ENCODE results near the gene BPHL. TPM values are rescaled to one million over a fixed set of nuclear protein-coding genes. Genes with fewer than 3 reads are reported as not detected.
"Not testable (repeated sequence)": the region's sequence is repeated elsewhere in the genome, so short reads cannot be mapped to it uniquely, and the experiment has no call there.

The BPHL gene
- total RNA-seq, 1 donor from 2014 or later, result 9.5 TPM

DNA sequence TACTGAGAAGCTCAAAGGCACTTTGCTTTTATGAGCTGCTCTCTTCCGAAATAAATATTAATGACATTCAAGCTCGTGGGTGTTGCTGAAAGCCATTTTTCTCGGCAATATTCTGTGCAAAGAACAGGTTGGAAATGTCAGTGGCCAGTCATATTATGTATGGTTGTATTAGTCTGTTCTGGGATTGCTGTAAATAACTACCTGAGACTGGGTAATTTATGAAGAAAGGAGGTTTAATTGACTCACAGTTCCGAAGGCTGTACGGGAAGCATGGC lies 76.8 kb downstream of the BPHL start:
- TF ChIP-seq, protein P1, sequence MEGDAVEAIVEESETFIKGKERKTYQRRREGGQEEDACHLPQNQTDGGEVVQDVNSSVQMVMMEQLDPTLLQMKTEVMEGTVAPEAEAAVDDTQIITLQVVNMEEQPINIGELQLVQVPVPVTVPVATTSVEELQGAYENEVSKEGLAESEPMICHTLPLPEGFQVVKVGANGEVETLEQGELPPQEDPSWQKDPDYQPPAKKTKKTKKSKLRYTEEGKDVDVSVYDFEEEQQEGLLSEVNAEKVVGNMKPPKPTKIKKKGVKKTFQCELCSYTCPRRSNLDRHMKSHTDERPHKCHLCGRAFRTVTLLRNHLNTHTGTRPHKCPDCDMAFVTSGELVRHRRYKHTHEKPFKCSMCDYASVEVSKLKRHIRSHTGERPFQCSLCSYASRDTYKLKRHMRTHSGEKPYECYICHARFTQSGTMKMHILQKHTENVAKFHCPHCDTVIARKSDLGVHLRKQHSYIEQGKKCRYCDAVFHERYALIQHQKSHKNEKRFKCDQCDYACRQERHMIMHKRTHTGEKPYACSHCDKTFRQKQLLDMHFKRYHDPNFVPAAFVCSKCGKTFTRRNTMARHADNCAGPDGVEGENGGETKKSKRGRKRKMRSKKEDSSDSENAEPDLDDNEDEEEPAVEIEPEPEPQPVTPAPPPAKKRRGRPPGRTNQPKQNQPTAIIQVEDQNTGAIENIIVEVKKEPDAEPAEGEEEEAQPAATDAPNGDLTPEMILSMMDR (IDR thresholded peaks at IDR 0.05; ENCODE audit: insufficient read depth, low read length, severe bottlenecking), result no peak
- Histone ChIP-seq H3K27me3 (ENCODE audit: control insufficient read depth, insufficient read depth, low read length) (no peaks in the 10 kb centered on the region), H3K4me3 (ENCODE audit: low read depth, low read length) (no peak overlapping the region), H3K36me3 (ENCODE audit: control insufficient read depth, insufficient read depth, low read length) (no peaks in the 10 kb centered on the region)
- DNase-seq (ENCODE audit: low read depth) (no peak), FAIRE-seq (no peak)

DNA sequence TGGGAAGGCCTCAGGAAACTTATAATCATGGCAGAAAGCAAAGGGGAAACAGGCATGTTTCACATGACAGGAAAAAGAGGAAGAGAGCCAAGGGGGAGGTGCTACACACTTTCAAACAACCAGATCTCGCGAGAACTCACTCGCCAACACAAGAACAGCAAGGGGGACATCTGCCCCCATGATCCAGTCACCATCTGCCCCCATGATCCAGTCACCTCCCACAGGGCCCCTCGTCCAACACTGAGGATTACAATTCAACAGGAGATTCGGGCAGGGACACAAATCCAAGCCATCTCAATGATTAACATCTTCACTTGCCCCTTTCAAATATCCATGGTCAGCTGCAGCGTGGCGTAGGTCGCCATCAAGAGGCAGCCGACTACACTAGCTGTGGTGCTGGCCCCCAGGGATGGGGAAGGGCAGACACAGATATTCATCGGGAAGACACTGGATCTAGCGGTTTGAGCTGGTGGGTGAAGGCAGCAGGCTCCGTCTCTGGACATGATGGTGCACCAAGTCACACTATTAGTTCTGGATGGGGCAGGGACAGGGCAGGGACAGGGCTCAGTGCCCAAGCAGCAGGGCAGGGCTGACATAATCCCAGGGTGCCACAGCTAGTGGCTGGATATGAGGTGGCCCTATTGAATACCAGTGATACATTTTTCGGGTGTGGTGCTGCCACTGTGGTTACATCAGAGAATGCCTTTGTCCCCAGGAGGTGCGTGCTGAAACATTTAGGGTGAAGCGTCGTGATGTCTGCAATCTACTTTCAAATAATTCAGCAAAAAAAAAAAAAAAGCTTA lies 77.4 kb downstream of the BPHL start:
- Histone ChIP-seq H3K27me3 (ENCODE audit: control insufficient read depth, insufficient read depth, low read length) (no peaks in the 10 kb centered on the region), H3K4me3 (ENCODE audit: low read depth, low read length) (no peak overlapping the region), H3K36me3 (ENCODE audit: control insufficient read depth, insufficient read depth, low read length) (no peaks in the 10 kb centered on the region)
- FAIRE-seq, result no peak
- TF ChIP-seq, protein P1 (IDR thresholded peaks at IDR 0.05; ENCODE audit: insufficient read depth, low read length, severe bottlenecking), result no peak
- no peak for DNase-seq (ENCODE audit: low read depth)

DNA sequence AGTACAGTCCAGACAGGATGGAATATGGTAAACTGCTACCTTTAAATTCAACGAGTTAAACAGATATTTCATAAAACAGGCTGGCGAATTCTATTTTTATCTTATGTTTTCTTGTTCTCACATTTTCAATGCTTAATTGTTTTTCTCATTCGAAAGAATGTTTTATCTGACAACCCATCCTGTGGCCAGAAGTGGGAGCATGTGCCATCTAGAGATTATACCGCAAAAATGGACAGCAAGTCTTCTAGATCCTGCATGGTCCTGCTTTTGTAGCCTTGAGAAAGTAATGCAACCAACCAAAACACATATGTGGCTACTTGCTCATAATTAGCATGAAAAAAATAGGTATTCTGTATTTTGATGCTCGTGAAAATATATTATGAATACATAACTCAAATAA lies 78.3 kb downstream of the BPHL start:
- no peaks in the 10 kb centered on the region for H3K27me3 ChIP-seq (ENCODE audit: control insufficient read depth, insufficient read depth, low read length)
- FAIRE-seq, result no peak
- DNase-seq (ENCODE audit: low read depth), result no peak
- H3K36me3 ChIP-seq (ENCODE audit: control insufficient read depth, insufficient read depth, low read length), result no peaks in the 10 kb centered on the region
- TF ChIP-seq, protein P1 (IDR thresholded peaks at IDR 0.05; ENCODE audit: insufficient read depth, low read length, severe bottlenecking), result no peak
- H3K4me3 ChIP-seq (ENCODE audit: low read depth, low read length), result no peak overlapping the region

DNA sequence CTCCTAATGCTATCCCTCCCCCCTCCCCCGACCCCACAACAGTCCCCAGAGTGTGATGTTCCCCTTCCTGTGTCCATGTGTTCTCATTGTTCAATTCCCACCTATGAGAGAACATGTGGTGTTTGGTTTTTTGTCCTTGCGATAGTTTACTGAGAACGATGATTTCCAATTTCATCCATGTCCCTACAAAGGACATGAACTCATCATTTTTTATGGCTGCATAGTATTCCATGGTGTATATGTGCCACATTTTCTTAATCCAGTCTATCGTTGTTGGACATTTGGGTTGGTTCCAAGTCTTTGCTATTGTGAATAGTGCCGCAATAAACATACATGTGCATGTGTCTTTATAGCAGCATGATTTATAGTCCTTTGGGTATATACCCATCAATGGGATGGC lies 79.2 kb downstream of the BPHL start:
- DNase-seq (ENCODE audit: low read depth); H3K4me3 ChIP-seq (ENCODE audit: low read depth, low read length); FAIRE-seq: not testable (repeated sequence)

DNA sequence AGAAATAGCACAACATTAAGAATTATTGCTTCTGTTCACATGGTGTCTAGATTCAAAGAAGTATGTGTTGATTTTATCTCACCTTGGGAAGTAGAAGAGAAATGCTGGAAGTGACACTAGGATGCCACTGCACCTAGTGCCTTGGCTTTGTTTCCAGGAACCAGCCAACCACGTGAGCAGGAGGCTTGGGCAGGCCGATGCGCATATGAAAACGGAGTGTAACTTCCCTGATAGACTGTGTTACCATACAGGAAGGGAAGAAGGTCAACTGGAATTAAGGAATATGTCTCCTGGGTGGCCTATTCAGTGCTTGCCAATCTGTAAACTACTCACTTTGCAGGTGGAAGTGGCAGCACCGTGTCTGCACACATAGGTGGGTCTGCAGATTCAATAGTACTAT lies 80.9 kb downstream of the BPHL start:
- H3K27me3 ChIP-seq (ENCODE audit: control insufficient read depth, insufficient read depth, low read length), result no peaks in the 10 kb centered on the region
- FAIRE-seq, result no peak
- TF ChIP-seq, protein P1 (IDR thresholded peaks at IDR 0.05; ENCODE audit: insufficient read depth, low read length, severe bottlenecking), result no peak
- no peak overlapping the region for H3K4me3 ChIP-seq (ENCODE audit: low read depth, low read length)
- DNase-seq (ENCODE audit: low read depth), result no peak
- H3K36me3 ChIP-seq (ENCODE audit: control insufficient read depth, insufficient read depth, low read length), result no peaks in the 10 kb centered on the region

More for the DNA sequence above, 79.2 kb downstream of the BPHL start:
- H3K36me3 ChIP-seq (ENCODE audit: control insufficient read depth, insufficient read depth, low read length); H3K27me3 ChIP-seq (ENCODE audit: control insufficient read depth, insufficient read depth, low read length): not testable (repeated sequence)

DNA sequence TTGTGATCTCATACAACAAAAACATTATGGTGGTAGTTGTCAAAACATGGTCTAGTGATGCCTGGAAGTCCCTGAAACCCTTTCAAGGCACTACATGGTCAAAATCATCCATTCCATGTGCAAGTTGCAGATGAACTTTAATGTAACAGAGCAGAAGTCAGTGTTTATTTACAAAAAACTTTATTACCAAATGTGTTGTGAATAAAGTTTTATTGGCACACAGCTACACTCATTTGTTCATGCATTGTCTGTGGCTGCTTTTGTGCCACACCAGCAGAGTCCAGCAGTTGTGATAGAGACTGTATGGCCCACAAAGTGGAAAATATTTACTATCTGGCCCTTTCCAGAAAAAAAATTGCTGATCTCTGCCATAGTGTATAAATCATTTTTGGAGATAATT lies 82.2 kb downstream of the BPHL start:
- TF ChIP-seq, protein P1 (IDR thresholded peaks at IDR 0.05; ENCODE audit: insufficient read depth, low read length, severe bottlenecking), result no peak
- Histone ChIP-seq H3K27me3 (ENCODE audit: control insufficient read depth, insufficient read depth, low read length) (no peaks in the 10 kb centered on the region), H3K36me3 (ENCODE audit: control insufficient read depth, insufficient read depth, low read length) (no peaks in the 10 kb centered on the region), H3K4me3 (ENCODE audit: low read depth, low read length) (no peak overlapping the region)
- DNase-seq (ENCODE audit: low read depth) (no peak), FAIRE-seq (no peak)
